Stimulated activated CD4-positive, alpha-beta T cell treated with anti-CD3 and anti-CD28 coated beads, Interleukin-4, amount 100 ng/mL, for 4 hours (primary cell): ENCODE results near the gene TAF3.

Experiments used
- DNase-seq, 2 experiments: peaks; one replicate each; pipeline ENCODE4 v3.0.0-alpha.2; 2020

Gene TAF3

GRCh38 chr10:8049045-8049864 lies 230.9 kb downstream of the TAF3 start:
- DNase-seq = no peak

- no peak for DNase-seq
Observed at GRCh38 chr10:8049865-8050555, 231.7 kb downstream of the TAF3 start.

GRCh38 chr10:8050556-8051108 lies 232.3 kb downstream of the TAF3 start:
- no peak for DNase-seq

GRCh38 chr10:8051109-8051821 lies 233.0 kb downstream of the TAF3 start:
- no peak for DNase-seq

- no peak for DNase-seq
Observed at GRCh38 chr10:8051851-8052257, 233.5 kb downstream of the TAF3 start.

GRCh38 chr10:8052341-8052955 lies 234.1 kb downstream of the TAF3 start:
- DNase-seq = no peak

- DNase-seq = no peak
Observed at GRCh38 chr10:8052956-8053445, 234.7 kb downstream of the TAF3 start.

- peak; percentile 91 to 99 for DNase-seq
Observed at GRCh38 chr10:8053446-8054243, 235.3 kb downstream of the TAF3 start.

GRCh38 chr10:8054244-8054493 lies 235.9 kb downstream of the TAF3 start:
- DNase-seq = no peak

- peak; percentile 74 to 75 for DNase-seq
Observed at GRCh38 chr10:8054494-8055407, 236.4 kb downstream of the TAF3 start, which contains the start of gene GATA3. GATA3 (plus strand) TSS chr10:8054688; CDS start chr10:8055656, 968 bp downstream.

- peak in 1 of 2 experiments; percentile 29 for DNase-seq
Observed at GRCh38 chr10:8055420-8056349, 237.4 kb downstream of the TAF3 start.

GRCh38 chr10:8056378-8056777 lies 238.1 kb downstream of the TAF3 start:
- no peak for DNase-seq

- peak in 1 of 2 experiments; percentile 56 for DNase-seq
Observed at GRCh38 chr10:8056871-8057331, 238.6 kb downstream of the TAF3 start.

GRCh38 chr10:8057636-8058273 lies 239.4 kb downstream of the TAF3 start:
- DNase-seq = no peak

GRCh38 chr10:8058274-8059111 lies 240.2 kb downstream of the TAF3 start:
- no peak for DNase-seq

- DNase-seq = no peak
Observed at GRCh38 chr10:8059191-8059936, 241.1 kb downstream of the TAF3 start.

- peak in 1 of 2 experiments; percentile 42 for DNase-seq
Observed at GRCh38 chr10:8060010-8060703, 241.9 kb downstream of the TAF3 start.
